Activated T-cell treated with anti-CD3 and anti-CD28 coated beads, Interleukin-2, amount 50 U/mL, for 1 hour (primary cell): ENCODE data around the gene SNX19.
"Not testable (repeated sequence)": the region's sequence is repeated elsewhere in the genome, so short reads cannot be mapped to it uniquely, and the experiment has no call there.

Source experiments
- DNase-seq: peaks from one replicate; pipeline ENCODE4 v3.0.0-alpha.2; 2020

SNX19 gene, protein sequence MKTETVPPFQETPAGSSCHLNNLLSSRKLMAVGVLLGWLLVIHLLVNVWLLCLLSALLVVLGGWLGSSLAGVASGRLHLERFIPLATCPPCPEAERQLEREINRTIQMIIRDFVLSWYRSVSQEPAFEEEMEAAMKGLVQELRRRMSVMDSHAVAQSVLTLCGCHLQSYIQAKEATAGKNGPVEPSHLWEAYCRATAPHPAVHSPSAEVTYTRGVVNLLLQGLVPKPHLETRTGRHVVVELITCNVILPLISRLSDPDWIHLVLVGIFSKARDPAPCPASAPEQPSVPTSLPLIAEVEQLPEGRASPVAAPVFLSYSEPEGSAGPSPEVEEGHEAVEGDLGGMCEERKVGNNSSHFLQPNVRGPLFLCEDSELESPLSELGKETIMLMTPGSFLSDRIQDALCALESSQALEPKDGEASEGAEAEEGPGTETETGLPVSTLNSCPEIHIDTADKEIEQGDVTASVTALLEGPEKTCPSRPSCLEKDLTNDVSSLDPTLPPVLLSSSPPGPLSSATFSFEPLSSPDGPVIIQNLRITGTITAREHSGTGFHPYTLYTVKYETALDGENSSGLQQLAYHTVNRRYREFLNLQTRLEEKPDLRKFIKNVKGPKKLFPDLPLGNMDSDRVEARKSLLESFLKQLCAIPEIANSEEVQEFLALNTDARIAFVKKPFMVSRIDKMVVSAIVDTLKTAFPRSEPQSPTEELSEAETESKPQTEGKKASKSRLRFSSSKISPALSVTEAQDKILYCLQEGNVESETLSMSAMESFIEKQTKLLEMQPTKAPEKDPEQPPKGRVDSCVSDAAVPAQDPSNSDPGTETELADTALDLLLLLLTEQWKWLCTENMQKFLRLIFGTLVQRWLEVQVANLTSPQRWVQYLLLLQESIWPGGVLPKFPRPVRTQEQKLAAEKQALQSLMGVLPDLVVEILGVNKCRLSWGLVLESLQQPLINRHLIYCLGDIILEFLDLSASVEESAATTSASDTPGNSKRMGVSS

DNA sequence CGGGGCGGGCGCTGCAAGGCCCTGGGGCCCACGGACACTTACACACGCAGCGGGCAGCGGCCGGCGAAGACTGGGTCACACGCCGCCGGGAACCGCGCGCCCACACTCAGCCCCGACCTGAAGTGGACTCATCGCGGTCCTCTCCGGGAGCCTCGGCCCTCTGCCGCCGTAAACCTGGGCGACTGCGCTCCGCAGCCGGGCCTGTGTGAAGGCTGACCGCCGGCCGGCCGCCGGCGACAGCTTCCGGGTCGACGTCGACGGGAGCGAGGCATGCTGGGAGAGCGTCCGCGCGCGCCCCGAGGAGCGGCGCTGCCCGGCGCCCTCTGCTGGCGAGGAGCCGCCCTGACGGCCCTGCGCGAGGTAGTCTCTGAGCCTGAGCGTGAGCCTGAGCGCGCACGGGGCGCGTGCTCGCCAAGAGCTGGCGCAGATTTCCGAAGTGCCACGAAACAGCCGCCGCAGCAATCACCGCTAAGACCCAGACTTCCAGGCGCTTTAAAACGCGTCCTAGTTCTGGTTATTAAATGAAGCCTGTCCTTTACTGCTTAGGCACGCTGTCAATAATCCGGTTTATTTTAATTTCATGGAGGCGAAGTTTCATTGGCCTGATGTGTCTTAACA is at the start of gene SNX19:
Gene SNX19, minus strand, starts transcription at position 242 of the 618 bp plus-strand sequence. CDS start 540 bp downstream, outside the sequence.
- DNase-seq = peak; percentile 93

DNA sequence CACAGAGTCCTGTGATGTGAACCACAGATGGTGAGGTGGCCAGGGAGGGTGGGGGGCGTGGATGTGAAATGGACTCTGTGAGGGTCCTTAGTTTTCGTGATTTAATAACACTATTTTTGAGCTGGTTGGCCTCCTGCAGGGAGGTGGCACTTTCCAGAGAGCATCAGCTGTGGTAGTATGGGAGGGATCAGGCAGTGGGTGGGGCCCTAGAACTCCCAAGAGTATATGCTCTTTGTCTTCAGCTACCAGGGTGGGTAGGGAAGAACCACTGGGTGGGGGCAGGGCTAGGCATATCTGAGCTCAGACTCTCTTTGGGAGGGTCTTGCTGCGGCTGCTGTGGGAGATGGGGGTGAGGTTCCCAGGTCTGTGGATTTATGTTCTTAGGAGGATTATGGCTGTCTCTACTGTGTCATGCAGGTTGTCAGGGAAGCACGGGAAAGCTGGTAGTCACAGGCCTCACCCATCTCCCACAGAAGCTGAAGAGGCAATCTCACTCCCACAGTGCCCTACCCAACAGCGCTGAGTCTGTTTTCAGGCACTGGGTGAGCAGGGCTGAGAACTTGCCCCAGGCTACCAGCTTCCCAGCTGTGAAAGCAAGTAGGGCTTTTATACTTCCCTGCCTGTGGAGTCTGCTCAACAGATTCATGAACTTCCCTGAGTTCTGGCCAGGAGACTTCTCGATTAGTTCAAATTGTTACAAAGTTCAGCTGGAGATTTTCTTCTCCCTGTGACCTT is 47.9 kb upstream of the SNX19 start:
- DNase-seq = no peak

DNA sequence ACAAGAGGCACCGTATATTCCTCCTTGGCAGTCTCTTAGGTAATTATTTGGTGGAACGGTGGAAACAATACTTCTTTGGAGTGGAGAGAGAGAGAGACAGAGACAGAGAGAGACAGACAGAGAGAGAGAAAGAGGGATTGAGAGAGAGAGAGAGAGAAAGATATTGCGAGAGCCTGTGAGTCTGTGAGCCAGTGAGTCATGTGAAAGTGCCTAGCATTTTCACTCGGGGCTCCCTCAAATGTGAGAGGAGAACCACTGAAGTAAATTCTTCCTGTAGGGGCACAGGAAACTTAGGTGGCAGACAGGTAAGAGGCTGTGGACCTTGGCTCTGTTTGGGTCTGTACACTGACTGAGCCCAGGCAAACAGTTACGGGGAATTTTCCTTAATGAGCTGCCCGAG is 31.6 kb upstream of the SNX19 start:
- DNase-seq = no peak

DNA sequence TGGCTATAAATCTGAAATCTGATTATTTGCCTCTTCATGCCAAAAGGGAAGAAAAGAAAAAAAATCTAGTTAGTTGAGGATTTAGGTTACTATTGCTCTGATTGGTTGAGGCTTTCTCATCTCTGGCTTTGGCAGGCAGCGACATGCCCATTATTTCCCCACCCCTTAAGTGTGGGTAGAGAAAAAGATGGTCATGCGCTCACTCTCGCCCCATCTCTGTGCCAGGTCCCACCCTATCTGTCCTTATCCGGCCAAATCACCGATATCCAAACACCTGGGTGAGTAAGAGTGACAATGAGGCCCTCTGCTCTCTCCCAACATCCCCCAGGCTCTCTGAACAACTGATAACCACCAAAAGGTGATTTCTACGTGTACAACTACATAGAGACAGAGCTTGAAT is 31.2 kb upstream of the SNX19 start:
- no peak for DNase-seq

DNA sequence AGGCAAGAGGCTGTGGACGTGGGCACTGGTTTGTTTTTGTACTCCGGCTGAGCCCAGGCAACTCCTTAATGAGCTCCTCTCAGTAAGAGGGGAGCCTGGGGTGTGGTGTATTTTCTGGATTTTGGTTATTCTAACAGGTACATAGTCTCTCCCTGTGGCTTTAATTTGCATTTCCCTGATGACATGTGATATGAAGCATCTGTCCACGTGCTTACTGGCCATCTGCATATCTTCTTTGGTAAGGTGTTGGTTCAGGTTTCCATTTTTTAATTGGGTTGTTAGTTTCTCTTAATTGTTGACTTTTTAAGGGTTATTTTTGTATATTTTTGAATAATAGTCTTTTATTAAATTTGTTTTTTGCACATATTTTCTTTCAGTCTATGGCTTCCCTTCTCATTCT is 30.8 kb upstream of the SNX19 start:
- no peak for DNase-seq

DNA sequence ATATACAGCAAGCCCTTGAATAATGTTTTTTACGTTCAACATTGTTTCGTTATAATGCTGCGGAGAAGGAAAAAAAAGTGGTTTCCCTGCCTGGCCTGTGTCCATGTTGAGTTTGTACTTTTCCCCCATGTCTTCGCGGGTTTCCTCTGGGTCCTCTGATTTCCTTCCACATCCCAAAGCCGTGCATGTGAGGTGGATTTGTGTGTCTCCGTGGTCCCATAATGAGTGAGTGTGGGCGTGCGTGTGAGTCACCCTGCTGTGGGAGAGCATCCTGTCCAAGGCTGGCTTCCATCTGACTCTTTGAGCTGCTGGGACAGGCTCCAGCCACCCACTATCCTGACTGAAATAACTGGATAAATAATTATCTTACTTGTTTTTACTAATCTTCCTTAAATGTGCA is 29.6 kb upstream of the SNX19 start:
- DNase-seq = no peak

DNA sequence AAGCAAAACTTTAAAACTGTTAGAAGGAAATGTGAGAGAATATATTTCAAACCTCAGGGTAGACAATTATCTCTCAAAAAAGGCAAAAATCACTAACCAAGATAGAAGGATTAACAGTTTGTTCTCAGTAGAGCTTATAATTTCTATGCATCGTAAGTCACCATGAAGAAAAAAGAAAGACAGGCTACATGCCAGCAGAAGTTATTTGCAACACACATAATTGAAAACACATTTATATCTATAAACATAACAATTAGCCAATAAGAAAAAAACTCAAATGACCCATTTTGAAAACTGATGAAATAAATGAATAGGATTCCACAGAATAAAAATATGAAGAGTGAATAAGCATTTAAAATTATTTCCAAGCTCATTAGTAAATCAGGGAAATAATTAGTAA is 24.4 kb upstream of the SNX19 start:
- DNase-seq = no peak

DNA sequence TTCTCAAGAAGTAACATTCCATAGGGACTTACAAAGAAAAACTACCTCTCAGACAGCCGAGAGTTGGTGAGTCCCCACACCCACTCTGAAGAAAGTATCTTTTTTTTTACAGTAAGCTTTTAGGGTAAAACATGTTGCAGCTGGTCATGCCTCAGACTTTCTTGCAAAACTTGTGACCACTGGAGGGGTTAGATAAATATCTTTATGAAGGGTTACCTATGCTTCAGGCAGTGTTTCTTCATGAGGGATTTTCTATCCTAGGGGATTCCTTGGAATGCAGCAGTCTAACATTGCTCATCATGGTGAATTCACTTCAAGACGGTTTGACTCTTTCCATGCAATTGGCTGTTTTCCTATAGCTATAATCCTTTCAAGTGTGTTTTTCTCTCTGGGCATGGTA is 20.8 kb upstream of the SNX19 start:
- DNase-seq = no peak

DNA sequence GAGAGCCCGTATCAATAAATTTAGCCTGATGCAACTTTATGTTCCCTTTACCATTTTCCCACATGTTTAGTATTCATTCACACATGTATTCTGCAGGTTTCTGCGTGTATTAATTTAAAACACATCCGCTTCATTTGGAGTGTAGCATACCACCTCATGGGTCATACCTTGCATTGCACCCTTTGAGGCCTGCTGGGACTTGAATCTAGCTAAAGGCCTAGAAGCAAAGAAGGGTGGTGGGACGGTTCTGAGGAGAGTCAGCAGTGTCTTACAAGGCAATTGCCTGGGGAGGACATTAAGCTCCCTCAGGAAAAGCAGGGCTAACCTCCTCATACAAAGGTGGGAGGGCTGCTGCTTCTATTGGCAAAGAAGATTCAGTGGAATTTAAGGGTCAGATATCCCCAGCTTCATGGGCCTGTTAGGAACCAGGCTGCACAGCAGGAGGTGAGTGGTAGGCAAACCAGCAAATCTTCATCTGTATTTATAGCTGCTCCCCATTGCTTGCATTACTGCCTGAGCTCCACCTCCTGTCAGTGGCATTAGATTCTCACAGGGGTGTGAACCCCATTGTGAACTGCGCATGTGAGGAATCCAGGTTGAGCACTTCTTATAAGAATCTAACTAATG is 15.9 kb upstream of the SNX19 start:
- DNase-seq = no peak

DNA sequence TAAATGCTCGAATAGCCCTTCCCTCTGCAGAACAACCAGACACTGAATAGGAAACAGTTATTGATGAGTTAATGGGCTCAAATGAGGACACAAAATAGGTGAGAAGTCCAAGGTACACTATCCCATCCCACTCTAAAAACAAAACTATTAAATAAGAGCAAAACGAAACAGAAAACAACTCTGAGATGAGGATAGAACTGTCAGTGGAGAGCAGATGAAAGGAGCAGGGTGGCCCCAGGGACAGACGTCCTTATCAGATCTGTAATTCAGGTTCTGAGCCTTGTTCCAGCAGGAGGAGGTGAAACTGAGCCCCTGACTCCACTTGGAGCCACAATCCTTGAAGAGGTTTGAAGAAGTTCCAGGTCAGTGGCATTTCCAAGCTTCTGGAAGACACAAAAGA is 8.5 kb upstream of the SNX19 start:
- DNase-seq = no peak

DNA sequence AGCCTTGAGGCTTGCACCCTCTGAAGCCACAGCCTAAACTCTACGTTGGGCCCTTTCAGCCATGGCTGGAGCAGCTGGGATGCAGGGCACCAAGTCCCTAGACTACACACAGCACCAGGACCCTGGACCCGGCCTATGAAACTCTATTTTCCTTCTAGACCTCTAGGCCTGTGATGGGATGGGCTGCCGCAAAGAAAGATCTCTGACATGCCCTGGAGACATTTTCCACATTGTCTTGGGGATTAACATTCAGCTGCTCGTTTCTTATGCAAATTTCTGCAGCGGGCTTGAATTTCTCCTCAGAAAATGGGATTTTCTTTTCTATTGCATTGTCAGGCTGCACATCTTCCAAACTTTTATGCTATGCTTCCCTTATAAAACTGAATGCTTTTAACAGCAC is 4.3 kb upstream of the SNX19 start:
- not testable (repeated sequence) for DNase-seq

DNA sequence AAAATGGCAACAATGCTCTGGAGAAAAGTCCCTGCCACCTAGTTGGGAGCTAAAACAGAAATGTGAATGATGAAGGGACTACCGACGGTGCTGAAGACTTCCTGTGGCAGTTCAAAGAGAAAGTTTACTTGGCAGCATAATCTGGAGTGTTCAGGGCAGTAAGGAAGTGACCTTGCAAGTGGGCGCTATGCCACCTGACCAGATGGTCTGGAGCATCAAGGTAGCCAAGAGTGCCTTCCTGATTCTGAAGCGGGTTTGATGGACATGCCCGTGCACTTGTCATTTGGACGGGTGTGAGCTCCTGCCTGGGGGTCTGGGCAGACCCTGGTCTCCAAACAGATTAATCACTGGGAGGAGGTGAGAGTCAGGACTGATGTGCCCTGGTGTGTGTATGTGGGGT is 1.8 kb upstream of the SNX19 start:
- no peak for DNase-seq

DNA sequence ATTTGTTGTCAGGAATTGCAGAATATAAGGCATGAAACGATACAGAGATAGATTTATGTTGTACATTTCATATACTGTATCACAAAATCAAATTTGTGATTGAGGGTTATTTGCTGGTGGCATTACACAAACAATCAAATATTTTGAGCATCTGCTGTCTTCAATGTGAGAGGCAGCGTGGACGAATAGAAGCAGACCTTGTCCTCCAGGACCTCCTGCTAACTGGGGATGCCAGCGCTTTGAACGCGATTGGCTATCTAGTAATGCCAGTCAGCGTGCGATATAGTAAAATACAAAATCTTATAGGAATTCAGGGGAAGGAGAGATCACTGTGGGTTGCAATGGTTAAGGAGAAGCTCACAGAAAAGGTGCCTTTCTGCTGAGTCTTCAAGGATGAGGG is 631 bp upstream of the SNX19 start:
- no peak for DNase-seq

DNA sequence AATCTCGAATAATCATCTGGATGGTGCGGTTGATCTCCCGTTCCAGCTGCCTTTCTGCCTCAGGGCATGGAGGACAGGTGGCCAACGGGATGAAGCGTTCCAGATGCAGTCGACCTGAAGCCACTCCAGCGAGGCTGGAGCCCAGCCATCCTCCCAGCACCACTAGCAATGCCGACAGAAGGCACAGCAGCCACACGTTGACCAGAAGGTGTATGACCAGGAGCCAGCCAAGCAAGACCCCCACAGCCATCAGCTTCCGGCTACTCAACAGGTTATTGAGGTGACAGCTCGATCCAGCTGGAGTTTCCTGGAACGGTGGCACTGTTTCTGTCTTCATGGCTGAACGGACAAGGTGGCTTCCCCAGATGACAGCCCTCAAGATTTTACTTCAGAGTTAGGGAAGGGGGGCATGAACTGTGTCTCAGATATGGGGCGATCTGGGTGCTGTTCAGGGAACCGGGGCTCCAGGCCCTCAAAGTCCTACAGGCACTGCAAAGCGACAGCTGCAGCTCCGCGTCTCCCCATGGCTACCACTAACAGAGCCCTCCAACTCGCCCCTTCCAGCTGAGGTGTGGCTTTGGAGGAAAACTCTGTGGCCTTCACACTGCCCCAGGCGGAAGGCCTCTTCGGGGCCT is 559 bp downstream of the SNX19 start:
- DNase-seq = no peak

DNA sequence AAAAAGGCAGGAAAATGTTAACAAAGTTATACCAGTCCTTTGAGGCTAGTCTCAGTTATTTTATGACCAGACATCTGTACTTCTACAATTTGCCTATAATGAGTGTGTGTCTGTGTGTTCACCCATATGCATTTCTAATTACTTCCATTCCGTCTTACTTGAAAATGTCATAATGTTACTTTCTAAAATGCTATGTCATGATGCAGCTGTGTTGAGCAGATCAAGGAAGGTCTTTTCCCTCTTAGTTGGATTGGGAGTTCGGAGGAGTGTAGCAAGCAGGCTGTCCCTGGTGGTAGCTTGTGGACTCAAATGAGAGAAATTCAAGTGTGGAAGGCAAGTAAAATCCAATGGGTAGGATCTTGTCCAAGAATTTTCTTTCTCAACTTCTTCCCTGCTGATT is 3.0 kb downstream of the SNX19 start:
- DNase-seq = no peak

DNA sequence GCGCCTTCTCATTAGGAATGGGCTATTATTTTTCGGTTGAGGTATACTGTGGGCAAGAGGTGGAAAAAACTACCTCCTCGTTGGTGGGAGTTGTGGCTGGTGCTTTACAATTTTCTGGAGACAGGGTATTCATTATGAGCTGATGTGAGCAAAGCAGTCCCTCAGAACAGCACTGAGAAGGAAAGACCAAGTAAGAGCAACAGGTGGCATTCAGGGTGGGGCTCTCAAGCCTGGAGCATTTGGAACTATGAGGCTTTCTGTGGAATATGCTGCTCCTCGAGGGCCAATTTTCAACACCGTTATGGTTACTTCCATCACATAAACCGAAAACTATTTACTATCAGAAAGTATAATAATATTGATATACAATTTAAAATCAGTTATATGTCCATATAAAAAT is 3.7 kb downstream of the SNX19 start:
- DNase-seq = no peak

DNA sequence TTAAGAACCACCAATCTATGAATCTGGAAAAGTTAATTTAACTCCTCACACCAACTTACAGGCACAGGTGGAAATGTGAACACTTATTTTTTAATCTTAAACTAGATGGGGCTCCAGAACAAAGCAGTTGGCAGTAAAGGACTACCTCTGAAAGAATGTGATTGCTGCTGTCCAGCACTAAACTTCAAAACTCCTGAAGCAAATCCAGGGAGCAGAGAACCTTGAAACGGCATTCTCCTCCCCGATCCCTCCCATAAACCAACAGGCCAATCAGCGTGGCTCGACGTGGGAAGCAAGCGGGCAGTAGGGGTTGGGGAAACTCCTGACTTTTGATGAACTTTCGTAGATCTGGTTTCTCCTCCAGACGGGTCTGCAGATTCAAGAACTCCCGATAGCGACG is 5.0 kb downstream of the SNX19 start:
- DNase-seq = no peak

DNA sequence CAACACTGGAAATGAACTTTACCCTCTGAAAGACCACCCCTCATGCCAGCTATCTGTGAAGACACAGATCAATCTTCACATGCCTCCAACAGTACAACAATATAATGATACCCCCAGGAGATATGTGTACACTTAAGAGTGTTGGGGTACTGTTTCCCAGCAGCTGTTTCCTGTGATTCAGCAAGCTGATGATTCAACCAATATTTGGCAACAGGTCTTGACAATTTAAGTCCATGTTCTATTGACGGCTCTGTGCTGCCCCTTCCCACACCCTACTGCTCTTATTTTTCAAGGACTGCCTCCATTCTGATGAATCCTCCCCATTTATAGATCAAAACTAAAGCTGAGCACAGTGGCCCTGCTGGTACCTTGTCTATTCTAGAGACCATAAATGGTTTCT is 6.6 kb downstream of the SNX19 start:
- DNase-seq = no peak

DNA sequence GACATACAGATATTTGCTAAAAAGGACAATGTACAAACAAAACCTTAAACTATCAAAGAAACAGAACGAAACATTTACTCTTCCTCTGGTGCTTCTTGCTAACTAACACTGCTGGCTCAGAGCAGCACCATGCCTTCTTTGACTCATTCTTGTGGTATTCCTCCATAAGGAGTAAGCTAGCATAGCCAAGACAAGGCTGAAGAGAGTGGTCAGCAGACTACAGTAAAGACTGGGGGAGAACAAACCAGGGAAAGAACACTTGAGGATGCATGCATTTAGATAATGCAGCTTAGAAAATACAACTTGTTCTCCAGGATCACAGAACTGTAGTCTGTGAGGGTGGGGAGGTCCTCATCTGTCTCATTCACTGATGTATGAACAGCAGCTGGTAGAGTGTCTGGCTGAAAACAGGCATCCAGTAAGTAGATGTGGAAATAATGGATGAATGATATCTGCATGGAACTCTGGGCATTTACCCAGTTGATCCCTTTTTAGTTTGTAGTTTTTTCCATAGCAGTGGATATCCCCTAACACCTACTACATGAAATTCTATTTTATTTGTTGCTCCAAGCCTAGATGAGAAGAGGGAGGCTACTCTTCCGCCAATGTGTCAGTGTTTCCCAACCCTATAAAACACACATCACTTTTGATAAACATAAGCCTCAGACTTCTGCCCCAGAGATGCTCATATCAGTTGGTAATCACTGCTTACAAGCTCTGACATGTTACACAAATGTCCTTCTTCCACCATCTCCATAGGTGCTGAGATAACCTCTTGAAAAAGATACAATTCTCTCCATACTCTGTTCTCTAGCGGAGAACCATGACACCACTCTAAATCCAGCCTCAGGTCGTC is 7.3 kb downstream of the SNX19 start:
- no peak for DNase-seq

DNA sequence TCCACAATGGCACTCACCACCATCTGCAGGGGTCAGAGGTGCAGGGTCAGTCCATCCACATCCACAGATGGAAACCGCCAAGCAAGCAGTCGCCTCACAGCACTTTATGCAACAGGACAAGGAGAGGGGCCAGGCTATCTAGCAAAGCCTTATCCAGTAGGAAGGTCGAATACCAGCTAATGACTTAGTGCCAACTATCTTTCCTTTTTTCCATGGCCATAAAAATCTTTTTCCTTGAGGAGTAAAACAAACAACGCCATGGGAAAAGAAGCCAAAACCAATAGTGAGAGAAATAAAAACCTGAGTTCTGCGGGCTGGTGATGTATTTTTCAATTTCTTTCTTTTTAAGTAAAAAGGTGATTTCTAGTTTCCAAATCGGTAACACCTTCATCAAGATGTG is 8.2 kb downstream of the SNX19 start:
- DNase-seq = no peak

DNA sequence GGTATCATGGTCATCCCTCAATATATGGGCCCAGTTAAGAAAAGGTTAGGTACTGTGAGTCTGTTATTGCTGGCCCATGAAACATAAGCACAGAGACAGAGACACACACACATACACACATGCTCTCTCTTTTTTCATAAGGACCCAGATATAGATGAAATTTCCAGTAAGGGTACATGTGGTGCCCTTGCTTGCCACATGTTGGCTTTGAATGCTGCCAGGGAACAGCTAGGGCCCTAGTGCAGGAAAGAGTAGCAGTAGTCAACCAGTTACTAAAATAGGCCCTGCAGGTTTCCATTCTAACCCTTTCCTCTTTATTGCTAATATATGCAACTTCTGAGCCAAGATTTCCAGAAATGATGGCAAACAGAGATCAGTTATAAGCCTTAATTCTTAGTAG is 9.1 kb downstream of the SNX19 start:
- DNase-seq = no peak
